RPMI8226 (cell line): ENCODE data around the gene NUP214.

Experiments
- DNase-seq: peaks from one replicate; pipeline ENCODE4 v3.0.0-alpha.2; 2015

NUP214 gene

GRCh38 chr9:131281119-131281965, 156.0 kb downstream of the NUP214 start:
- DNase-seq: no peak

GRCh38 chr9:131282175-131282574, 156.8 kb downstream of the NUP214 start:
- no peak for DNase-seq

GRCh38 chr9:131282688-131283422, 157.5 kb downstream of the NUP214 start:
- DNase-seq: no peak
